ENCODE results near the gene WDR36.

GRCh38 chr5:111063709-111064322 lies 28.3 kb upstream of the WDR36 start:
- peak; percentile 72 to 79 (median 77) for TF ChIP-seq CTCF (optimal IDR thresholded peaks at IDR 0.05 in 1 of 3, IDR thresholded peaks at IDR 0.05 in 1 of 3, conservative IDR thresholded peaks at IDR 0.05 in 1 of 3; ENCODE audit: extremely low read depth in 1 of 3, insufficient read depth in 2 of 3, low read length in 3 of 3)
- TF ChIP-seq EZH2 (IDR thresholded peaks at IDR 0.05; ENCODE audit: low read length): no peak

Measured in keratinocyte (primary cell).